Type B pancreatic cell (in vitro differentiated cells): ENCODE results near the gene MAP1B. TPM values are rescaled to one million over a fixed set of nuclear protein-coding genes. Genes with fewer than 3 reads are reported as not detected.

Source experiments
- microRNA-seq: library from miRNA; unstranded; fragments of <30 nt; microRNA quantifications from one replicate; pipeline ENCODE4, GENCODE V29; 2020
- total RNA-seq: library from RNA; stranded (reverse); gene quantifications from 2 replicates; pipeline ENCODE4 v1.2.1, GENCODE V29; 2021; ENCODE audit warnings: low replicate concordance

Gene MAP1B
- total RNA-seq, 1 donor from 2014 or later = 124 TPM

Small RNA genes within 50 kb of the gene (microRNA-seq; reads per million reads assigned to microRNA genes)
- gene MIR4803 = not detected

Other genes starting within 250 kb of the MAP1B start
- 60.6 and 66.3 TPM in 2 replicates for gene MRPS27, start 212.8 kb downstream of the MAP1B start, total RNA-seq
- gene PTCD2, start 212.9 kb downstream of the MAP1B start, total RNA-seq = 8.5 and 12.1 TPM in 2 replicates